Measurements from ENCODE around the gene PUS3. TPM values are rescaled to one million over a fixed set of nuclear protein-coding genes. Genes with fewer than 3 reads are reported as not detected.

PUS3 gene
- total RNA-seq, 1 experiment from 2014 or later = 5.7 TPM

DNA sequence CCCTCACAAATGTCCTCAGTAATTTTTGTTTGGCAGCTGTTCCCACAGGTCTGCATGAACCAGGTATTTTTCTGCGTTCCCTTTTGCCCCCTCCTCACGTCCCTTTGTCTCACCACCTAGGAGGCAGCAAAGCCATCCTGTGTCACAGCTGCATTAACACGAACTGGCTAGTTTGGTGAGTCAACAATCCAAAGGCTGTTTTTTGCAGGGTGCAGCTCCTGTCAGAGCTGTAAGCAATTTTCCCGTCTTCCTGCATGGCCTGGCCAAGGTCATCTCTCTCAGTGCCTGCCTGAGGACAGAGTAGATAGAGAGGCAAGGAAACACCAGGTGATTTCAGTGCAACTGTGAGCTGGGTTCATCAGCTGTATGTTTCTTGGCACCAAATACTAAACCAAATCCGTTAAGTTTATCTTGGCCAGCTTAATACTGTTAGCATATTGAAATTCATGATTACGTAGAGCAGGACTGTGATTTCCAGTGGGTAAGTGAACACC lies 22.3 kb upstream of the PUS3 start:
- Histone ChIP-seq H3K4me2 (no peak overlapping the region), H3K9me2 (ENCODE audit: insufficient read depth) (no peaks in the 10 kb centered on the region), H3F3A (ENCODE audit: insufficient read depth, low read depth) (no peaks in the 10 kb centered on the region), H3K36me3 (ENCODE audit: low read depth) (no peaks in the 10 kb centered on the region), H2AFZ (no peak overlapping the region), H4K20me1 (ENCODE audit: insufficient read depth) (no peaks in the 10 kb centered on the region), H3K27me3 (ENCODE audit: insufficient read depth, low read depth) (peaks cover 8% of the 10 kb centered on the region; the same call in 1 of the 2 replicates), H3K9me3 (ENCODE audit: insufficient read depth, low read depth) (no peaks in the 10 kb centered on the region), H3K79me2 (ENCODE audit: low read depth) (no peaks in the 10 kb centered on the region), H3K4me1 (replicated peaks; ENCODE audit: insufficient read depth) (no peaks in the 10 kb centered on the region), H3K27ac (no peak overlapping the region), H3K4me3 (no peak overlapping the region)
- intact Hi-C loops (cut with micrococcal nuclease; ENCODE audit: unreplicated experiment) = loop anchor here (10.0 kb wide), 2 partner anchors 340 to 380 kb away; partner anchors contain the start of genes DCPS, FOXRED1 and SRPRA
- ChIA-PET POLR2A (ENCODE audit: unreplicated experiment) (no interaction called here), CTCF (no interaction called here)
- DNase-seq = no peak
- BruUV-seq (replicated peaks) = no TSS peak
- TF ChIP-seq, protein P1, sequence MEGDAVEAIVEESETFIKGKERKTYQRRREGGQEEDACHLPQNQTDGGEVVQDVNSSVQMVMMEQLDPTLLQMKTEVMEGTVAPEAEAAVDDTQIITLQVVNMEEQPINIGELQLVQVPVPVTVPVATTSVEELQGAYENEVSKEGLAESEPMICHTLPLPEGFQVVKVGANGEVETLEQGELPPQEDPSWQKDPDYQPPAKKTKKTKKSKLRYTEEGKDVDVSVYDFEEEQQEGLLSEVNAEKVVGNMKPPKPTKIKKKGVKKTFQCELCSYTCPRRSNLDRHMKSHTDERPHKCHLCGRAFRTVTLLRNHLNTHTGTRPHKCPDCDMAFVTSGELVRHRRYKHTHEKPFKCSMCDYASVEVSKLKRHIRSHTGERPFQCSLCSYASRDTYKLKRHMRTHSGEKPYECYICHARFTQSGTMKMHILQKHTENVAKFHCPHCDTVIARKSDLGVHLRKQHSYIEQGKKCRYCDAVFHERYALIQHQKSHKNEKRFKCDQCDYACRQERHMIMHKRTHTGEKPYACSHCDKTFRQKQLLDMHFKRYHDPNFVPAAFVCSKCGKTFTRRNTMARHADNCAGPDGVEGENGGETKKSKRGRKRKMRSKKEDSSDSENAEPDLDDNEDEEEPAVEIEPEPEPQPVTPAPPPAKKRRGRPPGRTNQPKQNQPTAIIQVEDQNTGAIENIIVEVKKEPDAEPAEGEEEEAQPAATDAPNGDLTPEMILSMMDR (conservative IDR thresholded peaks at IDR 0.05) = no peak
- no peak for TF ChIP-seq EZH2 (IDR thresholded peaks at IDR 0.05; ENCODE audit: low read depth)

DNA sequence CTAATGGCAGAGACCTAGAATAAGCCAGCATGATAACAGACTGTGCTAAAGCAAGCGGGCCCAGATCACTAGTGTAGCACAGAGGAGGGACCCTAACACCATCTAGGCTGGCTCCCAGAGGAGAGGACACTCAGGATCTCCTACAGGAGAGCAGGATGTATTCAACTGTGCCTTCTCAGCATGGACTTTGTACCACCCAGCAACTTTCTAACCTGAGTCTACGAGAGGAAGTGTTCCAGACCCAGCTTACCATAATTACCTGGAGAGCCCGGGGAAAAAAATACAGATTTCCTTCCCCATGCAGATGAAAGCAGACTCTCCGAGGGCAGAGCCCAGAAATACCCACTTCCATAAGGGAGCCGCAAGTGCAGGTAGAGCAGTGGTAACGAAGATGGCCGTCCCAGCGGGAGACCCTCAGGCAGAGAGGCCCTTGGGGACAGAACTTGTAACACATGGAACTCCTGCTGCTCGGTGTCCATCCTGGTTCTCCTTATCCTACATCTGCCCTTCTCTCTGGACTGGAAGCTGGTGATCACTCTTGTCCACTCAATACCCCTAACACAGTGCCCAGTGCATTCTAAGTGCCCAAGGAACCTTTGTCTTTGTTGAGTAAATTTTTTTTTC lies 21.5 kb upstream of the PUS3 start:
- ChIA-PET POLR2A (ENCODE audit: unreplicated experiment) (no interaction called here), CTCF (interaction anchor here (0.5 kb wide), 1 partner anchor 138 kb away, joined by 4 read pairs; the partner anchor contains the start of gene CDON)
- no peaks in the 10 kb centered on the region for H4K20me1 ChIP-seq (ENCODE audit: insufficient read depth)
- H3K27ac ChIP-seq = no peak overlapping the region
- H3K4me1 ChIP-seq (replicated peaks; ENCODE audit: insufficient read depth) = no peaks in the 10 kb centered on the region
- DNase-seq = no peak
- no peaks in the 10 kb centered on the region for H3K36me3 ChIP-seq (ENCODE audit: low read depth)
- H3K27me3 ChIP-seq (ENCODE audit: insufficient read depth, low read depth) = peaks cover 9% of the 10 kb centered on the region
- intact Hi-C loops (cut with micrococcal nuclease; ENCODE audit: unreplicated experiment) = loop anchor here (10.0 kb wide), 2 partner anchors 340 to 380 kb away; partner anchors contain the start of genes DCPS, FOXRED1 and SRPRA
- H2AFZ ChIP-seq = no peak overlapping the region
- BruUV-seq (replicated peaks) = no TSS peak
- H3K4me2 ChIP-seq = no peak overlapping the region
- H3K9me3 ChIP-seq (ENCODE audit: insufficient read depth, low read depth) = no peaks in the 10 kb centered on the region
- TF ChIP-seq EZH2 (IDR thresholded peaks at IDR 0.05; ENCODE audit: low read depth) = no peak
- TF ChIP-seq, protein P1 (conservative IDR thresholded peaks at IDR 0.05) = no peak
- no peak overlapping the region for H3K4me3 ChIP-seq
- no peaks in the 10 kb centered on the region for H3K79me2 ChIP-seq (ENCODE audit: low read depth)
- H3F3A ChIP-seq (ENCODE audit: insufficient read depth, low read depth) = no peaks in the 10 kb centered on the region
- H3K9me2 ChIP-seq (ENCODE audit: insufficient read depth) = no peaks in the 10 kb centered on the region

DNA sequence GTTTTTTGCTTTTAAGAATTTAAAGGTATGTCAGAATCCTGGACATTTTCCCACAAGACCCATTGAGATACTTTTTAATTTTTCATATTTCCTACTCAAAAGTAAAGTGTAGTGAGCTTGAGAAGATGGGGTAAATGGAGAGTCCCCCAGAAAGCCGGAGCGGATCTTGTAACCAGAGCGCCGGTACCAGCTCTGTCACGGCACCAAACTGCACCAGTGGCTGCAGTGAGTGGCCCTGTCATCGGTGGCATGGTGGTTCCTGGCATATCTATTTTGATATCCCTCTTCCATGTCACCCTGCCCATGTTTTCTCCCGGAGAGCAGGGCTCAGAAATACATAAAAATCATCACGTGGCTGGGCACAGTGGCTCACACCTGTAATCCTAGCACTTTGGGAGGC lies 20.6 kb upstream of the PUS3 start:
- no peak overlapping the region for H3K27ac ChIP-seq
- H3K79me2 ChIP-seq (ENCODE audit: low read depth) = no peaks in the 10 kb centered on the region
- no peak for DNase-seq
- intact Hi-C loops (cut with micrococcal nuclease; ENCODE audit: unreplicated experiment) = loop anchor here (1.0 to 10.0 kb wide), 4 partner anchors 138 to 381 kb away; partner anchors contain the start of genes DCPS, FOXRED1 and SRPRA
- no TSS peak for BruUV-seq (replicated peaks)
- ChIA-PET POLR2A (ENCODE audit: unreplicated experiment) (no interaction called here), CTCF (interaction anchor here (0.7 to 1.0 kb wide), 2 partner anchors 247 to 270 kb away, joined by 3 to 4 read pairs; no protein-coding TSS in a partner anchor)
- H3K4me2 ChIP-seq = no peak overlapping the region
- H3F3A ChIP-seq (ENCODE audit: insufficient read depth, low read depth) = no peaks in the 10 kb centered on the region
- no peak overlapping the region for H3K4me3 ChIP-seq
- no peaks in the 10 kb centered on the region for H4K20me1 ChIP-seq (ENCODE audit: insufficient read depth)
- H2AFZ ChIP-seq = no peak overlapping the region
- H3K4me1 ChIP-seq (replicated peaks; ENCODE audit: insufficient read depth) = no peaks in the 10 kb centered on the region
- TF ChIP-seq, protein P1 (conservative IDR thresholded peaks at IDR 0.05) = no peak
- TF ChIP-seq EZH2 (IDR thresholded peaks at IDR 0.05; ENCODE audit: low read depth) = no peak
- no peaks in the 10 kb centered on the region for H3K9me3 ChIP-seq (ENCODE audit: insufficient read depth, low read depth)
- H3K27me3 ChIP-seq (ENCODE audit: insufficient read depth, low read depth) = peaks cover 17% of the 10 kb centered on the region
- no peaks in the 10 kb centered on the region for H3K36me3 ChIP-seq (ENCODE audit: low read depth)
- no peaks in the 10 kb centered on the region for H3K9me2 ChIP-seq (ENCODE audit: insufficient read depth)
